ENCODE data around the gene CHPF2. TPM values are rescaled to one million over a fixed set of nuclear protein-coding genes. Genes with fewer than 3 reads are reported as not detected.

The CHPF2 gene
- total RNA-seq, 1 donor from 2014 or later: 34.7 TPM

GRCh38 chr7:151280388-151281019, 48.2 kb downstream of the CHPF2 start:
- no peak for DNase-seq

GRCh38 chr7:151281686-151282085, 49.4 kb downstream of the CHPF2 start:
- intact Hi-C loops (cut with DNase I): no loop called here
- Histone ChIP-seq H3K27ac (no peak overlapping the region), H3K4me3 (no peak overlapping the region), H3K9me3 (no peaks in the 10 kb centered on the region), H3K36me3 (no peaks in the 10 kb centered on the region), H3K27me3 (ENCODE audit: low read depth) (peaks cover 5% of the 10 kb centered on the region), H3K4me1 (peaks cover 13% of the 10 kb centered on the region)
- no peak for TF ChIP-seq CTCF (IDR thresholded peaks at IDR 0.05)
- DNase-seq: no peak
- ATAC-seq: no peak

More at GRCh38 chr7:151280388-151281019, 48.2 kb downstream of the CHPF2 start:
- peaks cover 5% of the 10 kb centered on the region for H3K27me3 ChIP-seq (ENCODE audit: low read depth)
- H3K4me3 ChIP-seq: no peak overlapping the region
- intact Hi-C loops (cut with DNase I): no loop called here
- no peaks in the 10 kb centered on the region for H3K36me3 ChIP-seq
- no peak overlapping the region for H3K27ac ChIP-seq
- ATAC-seq: no peak
- peaks cover 8% of the 10 kb centered on the region for H3K4me1 ChIP-seq
- H3K9me3 ChIP-seq: no peaks in the 10 kb centered on the region
- no peak for TF ChIP-seq CTCF (IDR thresholded peaks at IDR 0.05)

GRCh38 chr7:151282111-151282510, 49.8 kb downstream of the CHPF2 start:
- DNase-seq (no peak), ATAC-seq (no peak)
- Histone ChIP-seq H3K9me3 (no peaks in the 10 kb centered on the region), H3K36me3 (no peaks in the 10 kb centered on the region), H3K27ac (no peak overlapping the region), H3K4me3 (no peak overlapping the region), H3K4me1 (peaks cover 13% of the 10 kb centered on the region), H3K27me3 (ENCODE audit: low read depth) (peaks cover 5% of the 10 kb centered on the region)
- intact Hi-C loops (cut with DNase I): no loop called here
- no peak for TF ChIP-seq CTCF (IDR thresholded peaks at IDR 0.05)

GRCh38 chr7:151283302-151283701, 51.0 kb downstream of the CHPF2 start:
- DNase-seq (no peak), ATAC-seq (no peak)
- no peak overlapping the region for H3K4me3 ChIP-seq
- H3K27ac ChIP-seq: no peak overlapping the region
- no peaks in the 10 kb centered on the region for H3K36me3 ChIP-seq
- peaks cover 5% of the 10 kb centered on the region for H3K4me1 ChIP-seq
- no peaks in the 10 kb centered on the region for H3K27me3 ChIP-seq (ENCODE audit: low read depth)
- TF ChIP-seq CTCF (IDR thresholded peaks at IDR 0.05): no peak
- no peaks in the 10 kb centered on the region for H3K9me3 ChIP-seq
- intact Hi-C loops (cut with DNase I): no loop called here

- Histone ChIP-seq H3K4me1 (peaks cover 5% of the 10 kb centered on the region), H3K27ac (no peak overlapping the region), H3K9me3 (no peaks in the 10 kb centered on the region), H3K4me3 (no peak overlapping the region), H3K27me3 (ENCODE audit: low read depth) (no peaks in the 10 kb centered on the region), H3K36me3 (no peaks in the 10 kb centered on the region)
- DNase-seq: no peak
- TF ChIP-seq CTCF (IDR thresholded peaks at IDR 0.05): no peak
- intact Hi-C loops (cut with DNase I): no loop called here
- ATAC-seq: no peak
Observed at GRCh38 chr7:151286148-151286547, 53.9 kb downstream of the CHPF2 start.

Other genes with a start within 250 kb of the CHPF2 start
- 15.1 TPM for gene NOS3, start 241.5 kb upstream of the CHPF2 start, total RNA-seq
- gene ATG9B, start 208.0 kb upstream of the CHPF2 start, total RNA-seq: 0.38 TPM
- 42.4 TPM for gene ABCB8, start 204.0 kb upstream of the CHPF2 start, total RNA-seq
- 3.7 TPM for gene ASIC3, start 184.0 kb upstream of the CHPF2 start, total RNA-seq
- gene CDK5, start 174.6 kb upstream of the CHPF2 start, total RNA-seq: 13.7 TPM
- 182 TPM for gene SLC4A2, start 172.9 kb upstream of the CHPF2 start, total RNA-seq
- gene FASTK, start 151.7 kb upstream of the CHPF2 start, total RNA-seq: 54.4 TPM
- gene TMUB1, start 149.0 kb upstream of the CHPF2 start, total RNA-seq: 37.4 TPM
- gene AGAP3, start 146.0 kb upstream of the CHPF2 start, total RNA-seq: 157 TPM
- gene GBX1, start 64.8 kb upstream of the CHPF2 start, total RNA-seq: not detected
- gene ASB10, start 45.2 kb upstream of the CHPF2 start, total RNA-seq: not detected
- gene H2BK1, start 22.0 kb upstream of the CHPF2 start, total RNA-seq: not detected
- gene ABCF2, start 5.3 kb upstream of the CHPF2 start, total RNA-seq: 23.3 TPM
- gene SMARCD3, start 16.2 kb downstream of the CHPF2 start, total RNA-seq: 53.1 TPM
- gene NUB1, start 109.3 kb downstream of the CHPF2 start, total RNA-seq: 53.7 TPM
- gene WDR86, start 177.6 kb downstream of the CHPF2 start, total RNA-seq: 4.4 TPM
- gene CRYGN, start 207.7 kb downstream of the CHPF2 start, total RNA-seq: not detected

Data from lower lobe of right lung (tissue), 2 donors.